GM21526 (cell line): ENCODE data around the gene UQCC2.

Experiments used
- ATAC-seq: cut with Tn5 transposase; IDR thresholded peaks from one replicate; pipeline ENCODE4 v1.9.1; 2021; ENCODE audit warnings: moderate library complexity; ENCODE audit not compliant: unreplicated experiment, low FRiP score

UQCC2 gene

DNA sequence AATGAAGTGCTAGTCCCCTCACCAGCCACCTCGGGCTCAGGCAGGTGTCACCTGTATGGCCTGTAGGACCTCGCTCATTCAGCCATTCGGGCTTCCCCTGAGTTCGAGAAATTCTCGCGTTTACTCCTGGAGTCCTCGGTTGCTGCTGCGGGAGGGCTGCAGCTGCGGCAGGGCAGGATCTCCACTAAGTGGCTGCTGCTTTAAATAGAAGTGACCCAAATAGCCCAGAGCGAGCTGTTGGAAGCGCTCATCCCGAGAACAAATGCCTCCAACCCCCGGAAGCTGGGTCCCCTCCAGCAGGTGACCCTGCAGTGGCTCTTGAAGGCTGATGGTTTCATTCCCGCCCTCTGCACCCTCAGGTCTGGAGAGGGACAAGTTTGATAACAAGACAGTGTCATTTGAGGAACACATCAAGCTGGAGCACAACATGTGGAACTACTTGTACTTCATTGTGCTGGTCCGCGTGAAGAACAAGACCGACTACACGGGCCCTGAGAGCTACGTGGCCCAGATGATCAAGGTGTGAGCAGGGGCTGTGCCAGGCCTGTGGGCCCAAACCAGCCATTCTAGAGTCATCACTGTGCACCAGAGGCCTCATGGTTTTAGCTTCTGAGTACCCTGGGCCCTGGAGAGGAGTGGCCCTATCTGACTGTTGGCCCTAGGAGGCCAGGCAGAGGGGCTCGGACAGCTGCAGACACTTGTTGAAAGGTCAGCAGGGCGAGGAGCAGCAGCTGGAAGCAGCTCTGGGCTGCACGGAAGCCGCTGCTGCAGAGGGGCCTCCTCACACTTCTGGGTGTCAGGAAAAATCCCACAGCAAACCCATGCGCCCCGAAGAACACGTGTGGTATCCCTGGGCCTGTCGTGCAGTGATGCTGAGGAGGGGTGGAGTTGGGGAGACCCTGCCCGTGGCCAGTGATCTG is 18.1 kb downstream of the UQCC2 start:
- no peak for ATAC-seq

DNA sequence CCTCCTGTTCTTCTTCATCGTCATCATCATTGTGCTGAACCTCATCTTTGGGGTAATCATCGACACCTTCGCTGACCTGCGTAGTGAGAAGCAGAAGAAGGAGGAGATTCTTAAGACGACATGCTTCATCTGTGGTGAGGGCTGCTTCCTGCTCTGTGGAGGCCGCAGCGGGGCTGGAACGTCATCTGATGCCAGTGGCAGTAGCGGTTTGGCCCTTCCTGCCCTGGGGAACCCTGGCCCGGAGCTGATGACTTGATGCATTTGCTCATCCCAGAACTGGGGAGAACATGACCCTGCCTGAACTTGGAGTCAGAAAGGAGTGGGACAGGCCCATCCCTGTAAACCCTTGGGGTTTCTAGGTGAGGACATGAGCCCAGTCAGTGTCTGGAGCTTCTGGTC is 18.7 kb downstream of the UQCC2 start:
- ATAC-seq: no peak

DNA sequence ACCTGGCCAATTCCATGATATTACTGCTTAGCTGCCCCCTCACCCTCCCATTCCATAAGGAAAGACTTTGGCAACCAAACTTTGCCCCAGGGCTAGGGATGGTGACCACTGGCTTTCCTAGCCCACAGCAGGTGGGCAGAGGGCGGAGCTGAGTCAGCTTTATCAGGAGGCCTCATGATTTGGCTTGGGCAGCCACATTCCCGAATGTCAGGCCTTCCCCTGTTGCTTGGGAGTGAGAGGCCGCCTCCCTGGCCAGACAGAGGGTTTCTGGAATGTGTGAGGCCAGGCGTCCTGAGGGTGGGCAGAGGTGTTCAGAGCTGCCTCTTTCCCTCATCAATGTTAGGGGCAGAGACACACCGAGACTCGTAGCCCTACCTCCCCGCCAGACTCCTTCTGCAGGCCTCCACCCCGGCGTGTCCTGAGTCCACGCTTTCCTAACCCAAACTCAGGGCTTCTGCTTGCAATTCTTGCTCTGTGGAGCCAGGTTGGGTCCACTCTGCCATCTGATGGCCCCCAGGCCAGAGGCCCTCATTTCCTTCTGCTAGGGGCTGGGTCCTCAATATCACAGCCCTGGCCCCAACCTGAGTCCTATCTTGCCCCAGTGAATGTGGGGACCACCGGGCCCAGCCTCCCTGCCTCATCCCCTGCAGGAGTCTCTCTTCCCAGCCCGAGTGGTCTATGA is 19.3 kb downstream of the UQCC2 start:
- ATAC-seq: no peak

DNA sequence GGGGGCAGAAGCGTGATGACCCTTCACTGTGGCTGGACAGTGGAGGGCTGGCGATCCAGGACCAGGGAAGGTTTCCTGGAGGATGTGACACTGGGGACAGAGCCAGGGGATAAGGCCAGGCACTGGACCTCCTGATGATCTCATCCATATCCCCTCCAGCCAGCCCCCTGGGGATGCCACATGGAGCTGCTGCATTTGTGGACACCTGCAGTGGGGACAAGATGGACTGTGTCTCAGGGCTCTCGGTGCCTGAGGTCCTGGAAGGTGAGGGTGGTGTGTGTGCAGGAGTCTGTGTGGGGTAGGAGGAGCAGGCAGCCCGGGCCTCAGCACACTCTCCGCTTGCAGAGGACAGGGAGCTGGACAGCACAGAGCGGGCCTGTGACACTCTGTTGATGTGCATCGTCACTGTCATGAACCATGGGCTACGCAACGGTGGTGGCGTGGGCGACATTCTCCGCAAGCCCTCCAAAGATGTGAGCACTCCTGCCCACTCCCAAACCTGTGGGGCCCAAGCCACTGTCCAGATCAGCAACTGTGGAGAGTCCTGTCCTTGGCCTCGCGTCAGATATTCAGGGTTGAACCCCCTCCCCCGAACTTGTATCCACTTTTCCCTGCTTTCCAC is 19.9 kb downstream of the UQCC2 start:
- no peak for ATAC-seq

DNA sequence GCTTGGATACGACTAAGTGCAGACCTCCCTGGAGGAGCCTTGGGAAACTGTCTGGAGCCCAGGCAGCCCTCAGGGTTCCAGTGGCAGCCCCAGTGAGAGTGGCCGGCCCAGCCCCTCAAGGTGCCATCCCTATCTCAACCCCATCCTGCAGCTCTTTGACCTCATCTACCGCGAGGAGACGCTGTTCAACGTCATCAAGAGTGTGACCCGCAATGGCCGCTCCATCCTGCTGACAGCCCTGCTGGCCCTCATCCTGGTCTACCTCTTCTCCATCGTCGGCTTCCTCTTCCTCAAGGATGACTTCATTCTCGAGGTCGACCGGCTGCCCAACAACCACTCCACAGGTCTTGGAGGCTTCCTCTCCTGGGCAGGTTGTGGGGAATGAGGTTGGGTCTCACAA is 20.7 kb downstream of the UQCC2 start:
- ATAC-seq: no peak

DNA sequence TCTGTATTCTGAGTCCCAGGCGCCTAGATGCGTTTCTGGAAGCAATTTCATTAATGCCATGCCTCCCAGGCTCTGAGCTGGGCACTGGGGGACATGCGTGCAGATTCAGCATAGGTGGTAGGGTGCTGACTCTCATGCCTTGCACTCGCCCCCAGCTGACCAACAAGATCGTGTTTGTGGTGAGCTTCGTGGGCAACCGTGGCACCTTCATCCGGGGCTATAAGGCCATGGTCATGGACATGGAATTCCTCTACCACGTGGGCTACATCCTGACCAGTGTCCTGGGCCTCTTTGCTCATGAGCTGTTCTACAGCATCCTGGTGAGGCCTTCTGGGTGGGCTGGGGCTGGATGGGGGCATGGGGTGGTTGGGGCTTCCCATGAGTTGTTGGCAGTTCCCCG is 21.6 kb downstream of the UQCC2 start:
- no peak for ATAC-seq

DNA sequence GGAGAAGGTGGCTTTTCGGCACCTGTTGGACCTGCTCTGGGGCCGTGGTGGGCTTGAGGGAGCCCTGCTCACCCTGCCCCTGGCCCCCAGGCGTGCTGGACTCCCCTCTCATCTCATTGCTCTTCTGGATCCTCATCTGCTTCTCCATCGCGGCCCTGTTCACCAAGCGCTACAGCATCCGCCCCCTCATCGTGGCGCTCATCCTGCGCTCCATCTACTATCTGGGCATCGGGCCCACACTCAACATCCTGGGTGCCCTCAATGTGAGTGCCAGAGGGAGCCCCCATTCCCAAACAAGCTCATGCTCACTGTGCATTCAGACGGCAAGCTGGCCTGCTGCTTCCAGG is 22.4 kb downstream of the UQCC2 start:
- ATAC-seq: no peak

DNA sequence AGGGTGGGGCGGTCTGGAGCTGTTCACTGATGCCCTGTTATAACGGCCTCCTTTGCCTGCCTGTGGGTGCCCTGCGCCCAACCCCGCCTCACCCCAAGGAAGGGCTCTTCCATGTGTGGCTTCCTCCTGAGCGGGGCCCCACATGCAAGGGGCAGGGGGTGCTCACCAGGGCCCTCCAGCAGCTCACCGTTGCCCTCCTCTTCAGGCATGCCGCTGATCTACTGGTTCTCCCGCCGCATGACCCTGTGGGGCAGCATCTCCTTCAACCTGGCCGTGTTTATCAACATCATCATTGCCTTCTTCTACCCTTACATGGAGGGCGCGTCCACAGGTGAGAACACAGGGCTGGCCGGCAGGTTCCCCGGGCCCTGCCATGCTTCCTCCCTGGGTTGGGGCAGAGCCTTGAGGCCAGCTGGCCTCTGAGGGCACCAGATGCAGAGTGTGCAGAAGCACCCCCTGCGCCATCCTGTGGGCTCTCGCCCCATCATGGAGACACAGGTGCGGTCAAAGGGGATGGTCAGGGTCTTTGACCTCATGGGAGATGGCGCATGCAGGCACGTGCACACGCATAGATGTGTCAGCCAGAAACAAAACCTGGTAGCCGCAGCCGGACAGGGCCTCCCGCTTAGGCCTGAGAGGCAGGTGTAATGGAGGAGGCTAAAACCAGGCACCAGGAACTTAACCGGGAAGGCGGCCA is 22.9 kb downstream of the UQCC2 start:
- no peak for ATAC-seq

DNA sequence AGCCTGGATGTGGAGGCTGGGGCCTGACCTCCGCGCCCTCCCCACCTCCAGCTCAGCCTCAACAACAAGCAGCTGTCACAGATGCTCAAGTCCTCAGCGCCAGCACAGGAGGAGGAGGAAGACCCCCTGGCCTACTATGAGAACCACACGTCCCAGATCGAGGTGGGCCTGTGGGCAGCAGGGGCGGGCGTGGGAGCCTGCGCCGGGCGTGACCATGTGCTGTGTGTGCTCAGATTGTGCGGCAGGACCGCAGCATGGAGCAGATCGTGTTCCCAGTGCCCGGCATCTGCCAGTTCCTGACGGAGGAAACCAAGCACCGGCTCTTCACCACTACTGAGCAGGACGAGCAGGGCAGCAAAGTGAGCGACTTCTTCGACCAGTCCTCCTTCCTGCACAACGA is 23.5 kb downstream of the UQCC2 start:
- ATAC-seq: no peak

DNA sequence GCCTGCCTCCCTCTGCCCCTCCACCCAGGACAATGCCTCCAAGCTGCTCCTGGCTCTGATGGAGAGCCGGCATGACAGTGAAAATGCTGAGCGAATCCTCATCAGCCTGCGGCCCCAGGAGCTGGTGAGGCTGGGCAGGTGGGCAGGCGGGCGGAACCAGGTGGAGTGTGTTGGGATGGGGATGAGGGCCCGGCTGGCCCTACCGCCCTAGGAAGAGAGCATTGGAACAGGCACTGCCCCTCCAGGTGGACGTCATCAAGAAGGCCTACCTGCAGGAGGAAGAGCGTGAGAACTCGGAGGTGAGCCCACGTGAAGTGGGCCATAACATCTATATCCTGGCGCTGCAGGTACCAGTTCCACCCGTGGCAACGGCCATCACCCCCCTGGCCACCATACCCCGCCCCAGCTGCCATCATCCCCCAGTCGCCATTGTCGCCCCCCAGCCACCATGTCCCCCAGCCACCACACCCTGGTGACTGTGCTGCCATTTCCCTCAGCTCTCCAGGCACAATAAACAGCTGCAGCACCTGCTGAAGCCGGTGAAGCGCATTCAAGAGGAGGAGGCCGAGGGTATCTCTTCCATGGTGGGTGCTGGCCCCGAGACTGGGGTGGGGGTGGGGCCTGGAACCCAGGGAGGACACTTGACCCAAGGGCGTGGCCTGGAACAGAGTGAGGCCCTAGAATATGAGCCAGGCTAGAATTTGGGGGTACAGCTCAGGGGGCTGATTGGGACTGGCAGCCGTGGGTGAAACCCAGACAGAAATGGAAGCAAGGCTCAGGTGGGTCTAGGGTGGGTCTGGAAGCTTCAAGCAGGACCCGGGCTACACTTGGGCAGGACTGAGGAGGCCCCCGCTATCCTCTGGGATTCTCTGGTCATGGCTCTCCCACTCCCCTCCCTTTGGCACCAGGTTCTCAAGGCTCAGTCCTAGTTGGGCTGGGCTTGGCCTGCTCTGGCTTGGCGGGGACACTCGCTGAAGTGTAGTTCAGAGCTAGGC is 24.2 kb downstream of the UQCC2 start:
- no peak for ATAC-seq

DNA sequence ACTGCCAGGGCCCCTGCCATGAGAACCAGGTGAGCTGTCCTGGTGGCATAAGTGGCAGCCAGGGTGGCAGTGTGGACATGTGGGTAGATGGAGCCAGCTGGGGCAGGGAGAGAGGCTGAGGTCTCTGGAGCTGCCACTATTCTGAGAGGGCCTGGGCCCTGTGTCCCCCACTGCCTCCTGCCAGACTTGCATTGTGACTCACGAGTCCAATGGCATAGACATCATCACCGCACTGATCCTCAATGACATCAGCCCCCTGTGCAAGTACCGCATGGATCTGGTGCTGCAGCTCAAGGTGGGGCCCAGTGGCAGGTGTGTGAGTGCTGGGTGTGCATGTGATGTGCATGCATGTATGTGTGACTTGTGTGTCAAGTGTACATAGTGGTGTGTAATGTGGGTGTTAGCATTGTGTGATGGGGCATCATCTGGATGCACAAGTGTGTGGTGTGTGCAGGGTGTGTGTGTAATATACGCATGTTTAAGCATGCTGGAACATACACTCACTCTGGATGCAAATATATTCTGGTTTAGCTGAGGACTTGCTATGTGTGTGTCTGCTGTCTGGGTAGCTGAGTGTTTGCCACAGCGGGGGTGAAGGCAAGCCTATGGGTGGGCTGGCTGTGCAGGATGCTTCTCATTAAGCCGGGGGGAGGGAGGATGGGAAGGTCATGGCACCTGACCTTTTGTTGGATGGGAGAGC is 25.1 kb downstream of the UQCC2 start:
- ATAC-seq: no peak

DNA sequence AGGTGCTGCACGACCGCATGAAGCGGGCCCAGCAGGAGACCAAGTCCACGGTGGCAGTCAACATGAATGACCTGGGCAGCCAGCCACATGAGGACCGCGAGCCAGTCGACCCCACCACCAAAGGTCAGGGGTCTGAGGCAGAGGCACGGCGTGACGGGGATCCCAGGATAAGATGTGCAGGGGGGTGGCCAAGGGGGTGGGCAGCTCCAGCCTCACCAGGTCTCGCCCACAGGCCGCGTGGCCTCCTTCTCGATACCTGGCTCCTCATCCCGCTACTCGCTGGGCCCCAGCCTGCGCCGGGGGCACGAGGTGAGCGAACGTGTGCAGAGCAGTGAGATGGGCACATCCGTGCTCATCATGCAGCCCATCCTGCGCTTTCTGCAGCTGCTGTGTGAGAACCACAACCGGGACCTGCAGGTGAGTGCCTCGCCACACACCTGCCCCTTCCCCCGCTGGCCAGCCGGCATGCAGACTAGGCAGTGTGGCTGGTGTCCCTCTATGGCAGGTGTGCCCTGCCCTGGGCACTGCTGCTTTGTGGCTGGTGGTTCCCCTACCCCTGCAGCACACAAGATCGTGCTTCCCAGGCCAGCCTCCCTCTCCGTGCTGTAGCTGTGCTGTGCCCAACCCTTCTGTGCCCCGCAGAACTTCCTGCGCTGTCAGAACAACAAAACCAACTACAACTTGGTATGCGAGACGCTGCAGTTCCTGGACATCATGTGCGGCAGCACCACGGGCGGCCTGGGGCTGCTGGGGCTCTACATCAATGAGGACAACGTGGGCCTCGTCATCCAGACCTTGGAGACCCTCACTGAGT is 25.9 kb downstream of the UQCC2 start:
- ATAC-seq: no peak

DNA sequence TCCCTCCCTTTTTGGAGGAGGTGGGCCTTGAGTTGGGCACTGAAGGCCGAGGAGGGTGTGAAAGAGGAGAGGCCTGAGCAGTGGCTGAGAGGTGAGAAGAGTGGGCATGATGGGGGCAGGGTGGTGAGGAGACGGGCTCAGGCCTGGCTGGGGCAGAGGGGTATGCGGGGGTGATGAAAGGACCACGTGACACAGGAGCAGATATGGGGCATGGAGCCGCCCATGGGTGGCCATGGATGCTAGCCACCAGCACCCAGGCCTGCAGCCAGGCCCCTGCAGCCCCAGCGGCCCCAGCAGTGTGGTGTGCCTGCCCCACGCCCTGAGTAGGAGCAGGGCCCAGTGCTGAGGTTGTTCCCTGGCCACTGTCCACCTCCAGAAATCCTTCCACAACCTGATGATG is 26.5 kb downstream of the UQCC2 start:
- ATAC-seq: no peak

DNA sequence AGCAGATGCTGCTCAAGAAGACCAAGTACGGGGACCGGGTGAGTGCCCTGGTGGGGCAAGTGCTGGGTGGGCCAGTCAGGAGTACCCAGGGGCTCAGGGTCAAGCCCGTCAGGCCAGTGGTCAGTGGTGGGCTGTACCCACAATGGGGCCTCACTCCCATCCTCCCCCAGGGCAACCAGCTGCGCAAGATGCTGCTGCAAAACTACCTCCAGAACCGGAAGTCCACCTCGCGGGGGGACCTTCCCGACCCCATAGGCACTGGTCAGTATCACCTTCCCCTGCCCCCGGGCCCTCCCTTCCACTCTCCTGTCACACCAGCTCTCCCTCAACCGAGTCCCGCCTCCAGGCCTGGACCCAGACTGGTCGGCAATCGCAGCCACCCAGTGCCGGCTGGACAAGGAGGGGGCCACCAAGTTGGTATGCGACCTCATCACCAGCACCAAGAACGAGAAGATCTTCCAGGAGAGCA is 27.0 kb downstream of the UQCC2 start:
- ATAC-seq: no peak

DNA sequence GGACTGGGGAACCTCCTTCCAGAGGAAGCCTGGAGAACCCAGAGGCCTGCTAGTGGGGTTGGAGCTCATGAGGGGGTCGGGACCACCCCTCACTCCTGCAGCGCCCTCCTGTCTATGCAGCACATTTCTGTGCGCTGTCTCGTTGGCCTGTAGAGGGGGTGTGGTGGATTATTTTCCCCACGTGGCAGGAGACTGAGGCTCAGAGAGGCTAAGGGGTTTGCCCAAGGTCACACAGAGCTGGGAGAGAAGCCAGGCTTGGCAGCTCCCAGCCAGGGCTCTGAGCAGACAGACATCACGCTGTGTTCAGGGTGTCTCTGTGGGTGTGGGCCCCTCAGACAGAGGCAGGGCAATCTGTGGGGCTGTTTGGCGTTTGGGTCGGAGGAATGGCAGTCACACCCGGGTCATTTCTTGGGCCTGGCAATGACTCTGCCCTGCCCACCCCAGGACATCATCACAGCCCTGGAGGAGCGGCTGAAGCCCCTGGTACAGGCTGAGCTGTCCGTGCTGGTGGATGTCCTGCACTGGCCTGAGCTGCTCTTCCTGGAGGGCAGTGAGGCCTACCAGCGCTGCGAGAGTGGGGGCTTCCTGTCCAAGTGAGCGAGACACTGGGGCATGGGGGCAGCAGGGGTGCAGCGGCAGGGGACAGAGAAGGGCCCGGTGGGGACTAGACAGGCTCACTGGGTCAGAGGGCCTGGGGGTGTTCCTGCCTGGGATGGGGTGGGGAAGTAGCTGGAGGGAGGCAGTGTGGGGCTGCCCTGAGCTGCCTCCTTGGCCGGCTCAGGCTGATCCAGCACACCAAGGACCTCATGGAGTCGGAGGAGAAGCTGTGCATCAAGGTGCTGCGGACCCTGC is 27.7 kb downstream of the UQCC2 start:
- ATAC-seq: no peak

DNA sequence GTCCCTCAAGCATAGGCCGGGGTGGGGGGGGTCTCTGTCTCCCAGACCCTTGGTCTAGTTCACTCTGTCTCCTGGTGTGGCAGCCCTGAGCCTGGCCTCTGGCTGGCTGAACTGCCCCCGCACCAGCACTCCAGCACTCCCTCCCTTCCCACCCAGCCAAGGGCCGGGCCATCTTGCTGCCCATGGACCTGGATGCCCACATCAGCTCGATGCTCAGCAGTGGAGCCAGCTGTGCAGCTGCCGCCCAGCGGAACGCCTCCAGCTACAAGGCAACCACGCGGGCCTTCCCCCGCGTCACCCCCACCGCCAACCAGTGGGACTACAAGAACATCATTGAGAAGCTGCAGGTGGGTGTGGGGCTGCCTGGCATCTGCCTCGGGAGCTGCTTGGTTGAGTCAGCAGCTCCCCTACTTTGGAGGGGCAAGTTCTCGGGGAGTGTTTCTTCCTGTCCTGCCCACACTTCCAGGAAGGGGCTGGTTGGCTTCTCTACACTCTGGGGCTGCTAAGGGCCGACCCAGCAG is 28.4 kb downstream of the UQCC2 start:
- no peak for ATAC-seq

DNA sequence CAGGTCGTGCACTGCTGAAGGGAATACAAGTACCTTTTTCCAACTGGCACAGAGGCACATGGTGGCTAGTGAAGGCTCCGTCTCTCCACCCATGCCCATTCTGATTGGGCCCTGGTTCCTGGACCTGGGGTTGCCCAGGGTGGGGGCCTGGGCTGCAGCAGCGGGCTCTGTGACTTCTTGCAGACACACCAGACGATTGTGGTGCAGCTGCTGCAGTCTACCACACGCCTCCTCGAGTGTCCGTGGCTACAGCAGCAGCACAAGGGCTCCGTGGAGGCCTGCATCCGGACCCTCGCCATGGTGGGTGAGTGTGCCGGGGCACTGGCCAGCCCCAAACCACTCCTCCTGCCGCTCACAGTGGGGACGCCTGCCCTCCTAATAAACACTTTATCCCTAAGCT is 29.2 kb downstream of the UQCC2 start:
- no peak for ATAC-seq
